Coronary artery (tissue), 2 donors: ENCODE results near the gene ECM1.

Experiments
- DNase-seq: peaks from one replicate; pipeline ENCODE4 v3.0.0-alpha.2; 2017; ENCODE audit warnings: low spot score
- H3K27ac ChIP-seq, 2 donors: fragments of 200-600 bp; sonication (generic); one replicate each; pipeline ENCODE4 v1.5.1; 2016 to 2019
- H3K4me3 ChIP-seq: fragments of 200-600 bp; sonication (generic); 2 replicates; pipeline ENCODE4 v1.5.1; 2016; ENCODE audit warnings: mild to moderate bottlenecking, moderate library complexity
- TF ChIP-seq, protein P1 (sequence below): fragments of 200-600 bp; sonication (generic); IDR thresholded peaks from one replicate; pipeline ENCODE4 v1.5.1; 2019; ENCODE audit warnings: antibody characterized with exemption

ECM1 gene

GRCh38 chr1:150507912-150508864, at the start of gene ECM1:
TSS of gene ECM1 (plus strand) at chr1:150508109. CDS start at chr1:150508210, 101 bp downstream.
- Histone ChIP-seq H3K4me3 (peak within 1 kb of the TSS; percentile 60), H3K27ac (peak within 1 kb of the TSS; percentile 60 to 86)
- DNase-seq, result no peak
- TF ChIP-seq, protein P1, sequence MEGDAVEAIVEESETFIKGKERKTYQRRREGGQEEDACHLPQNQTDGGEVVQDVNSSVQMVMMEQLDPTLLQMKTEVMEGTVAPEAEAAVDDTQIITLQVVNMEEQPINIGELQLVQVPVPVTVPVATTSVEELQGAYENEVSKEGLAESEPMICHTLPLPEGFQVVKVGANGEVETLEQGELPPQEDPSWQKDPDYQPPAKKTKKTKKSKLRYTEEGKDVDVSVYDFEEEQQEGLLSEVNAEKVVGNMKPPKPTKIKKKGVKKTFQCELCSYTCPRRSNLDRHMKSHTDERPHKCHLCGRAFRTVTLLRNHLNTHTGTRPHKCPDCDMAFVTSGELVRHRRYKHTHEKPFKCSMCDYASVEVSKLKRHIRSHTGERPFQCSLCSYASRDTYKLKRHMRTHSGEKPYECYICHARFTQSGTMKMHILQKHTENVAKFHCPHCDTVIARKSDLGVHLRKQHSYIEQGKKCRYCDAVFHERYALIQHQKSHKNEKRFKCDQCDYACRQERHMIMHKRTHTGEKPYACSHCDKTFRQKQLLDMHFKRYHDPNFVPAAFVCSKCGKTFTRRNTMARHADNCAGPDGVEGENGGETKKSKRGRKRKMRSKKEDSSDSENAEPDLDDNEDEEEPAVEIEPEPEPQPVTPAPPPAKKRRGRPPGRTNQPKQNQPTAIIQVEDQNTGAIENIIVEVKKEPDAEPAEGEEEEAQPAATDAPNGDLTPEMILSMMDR, result no peak

GRCh38 chr1:150464422-150464826, 43.5 kb upstream of the ECM1 start:
- H3K4me3 ChIP-seq, result no peak overlapping the region
- TF ChIP-seq, protein P1, result peak; percentile 65
- no peak overlapping the region for H3K27ac ChIP-seq
- DNase-seq, result no peak

GRCh38 chr1:150466964-150467363, 40.9 kb upstream of the ECM1 start:
- Histone ChIP-seq H3K4me3 (no peak overlapping the region), H3K27ac (no peak overlapping the region)
- no peak for DNase-seq
- TF ChIP-seq, protein P1, result no peak

- TF ChIP-seq, protein P1, result no peak
- Histone ChIP-seq H3K27ac (no peak overlapping the region), H3K4me3 (no peak overlapping the region)
- no peak for DNase-seq
Observed at GRCh38 chr1:150469291-150469690, 38.6 kb upstream of the ECM1 start.

DNA sequence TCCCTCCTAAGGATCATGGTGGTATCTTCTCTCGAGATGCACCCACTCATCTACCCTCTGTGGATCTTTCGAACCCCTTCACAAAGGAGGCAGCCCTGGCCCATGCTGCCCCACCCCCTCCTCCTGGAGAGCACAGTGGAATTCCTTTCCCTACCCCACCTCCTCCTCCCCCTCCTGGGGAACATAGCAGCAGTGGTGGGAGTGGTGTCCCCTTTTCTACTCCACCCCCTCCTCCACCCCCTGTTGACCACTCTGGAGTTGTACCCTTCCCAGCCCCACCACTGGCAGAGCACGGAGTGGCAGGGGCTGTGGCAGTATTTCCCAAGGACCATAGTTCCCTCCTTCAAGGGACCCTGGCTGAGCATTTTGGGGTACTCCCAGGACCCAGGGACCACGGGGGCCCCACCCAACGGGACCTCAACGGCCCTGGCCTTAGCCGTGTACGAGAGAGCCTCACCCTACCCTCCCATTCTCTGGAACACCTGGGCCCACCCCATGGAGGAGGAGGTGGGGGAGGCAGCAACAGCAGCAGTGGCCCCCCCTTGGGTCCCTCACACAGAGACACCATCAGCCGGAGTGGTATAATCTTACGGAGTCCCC, 35.2 kb upstream of the ECM1 start:
- TF ChIP-seq, protein P1, result no peak
- DNase-seq, result no peak
- Histone ChIP-seq H3K4me3 (no peak overlapping the region), H3K27ac (no peak overlapping the region)

DNA sequence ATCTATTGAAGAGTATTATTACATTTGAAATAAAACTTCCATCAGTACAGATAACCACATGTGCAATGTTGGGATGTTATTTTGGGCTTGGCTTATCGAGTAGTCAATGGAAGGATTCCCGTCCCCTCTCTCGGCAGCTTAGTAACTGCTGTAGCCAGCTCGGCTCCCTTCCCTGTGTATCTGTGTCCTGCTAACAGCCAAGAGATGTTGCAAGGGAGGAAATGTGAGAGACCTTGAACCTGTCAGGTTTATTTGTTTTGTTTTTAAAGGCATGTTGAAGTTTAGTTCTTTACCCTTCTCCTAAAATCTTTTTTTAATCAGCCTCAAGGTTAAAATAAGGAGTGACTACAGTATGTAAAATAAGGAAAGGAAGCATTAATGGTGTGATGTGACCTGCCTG, 34.2 kb upstream of the ECM1 start:
- Histone ChIP-seq H3K4me3 (no peak overlapping the region), H3K27ac (no peak overlapping the region)
- DNase-seq, result no peak
- TF ChIP-seq, protein P1, result no peak
